Esophagus muscularis mucosa (tissue), 4 donors: ENCODE measurements around the gene B4GALT3. TPM values are rescaled to one million over a fixed set of nuclear protein-coding genes. Genes with fewer than 3 reads are reported as not detected.
A peak's percentile ranks its signal among the peaks of the same experiment; 100 is the strongest.

ENCODE experiments used
- DNase-seq: peaks from one replicate; pipeline ENCODE4 v3.0.0-alpha.2; 2017; ENCODE audit errors: extremely low spot score
- H3K27ac ChIP-seq, 4 donors: fragments of 200-600 bp; sonication (generic); replicated peaks in 1 of 4; 1 replicate in 3 of 4; 2 replicates in 1 of 4; pipeline ENCODE4 v1.5.1; 2016 to 2019; ENCODE audit warnings: mild to moderate bottlenecking in 1 of 4
- H3K27me3 ChIP-seq, 4 donors: fragments of 200-600 bp; sonication (generic); one replicate each; pipeline versions ENCODE4 v1.5.1 to v1.6.0; 2016 to 2019
- H3K36me3 ChIP-seq, 4 donors: fragments of 200-600 bp; sonication (generic); one replicate each; pipeline ENCODE4 v1.5.1; 2016 to 2019
- H3K4me1 ChIP-seq, 4 donors: fragments of 200-600 bp; sonication (generic); one replicate each; pipeline ENCODE4 v1.5.1; 2016 to 2019
- H3K4me3 ChIP-seq, 4 donors: fragments of 200-600 bp; sonication (generic); 1 replicate in 2 of 4; 2 replicates in 2 of 4; pipeline ENCODE4 v1.5.1; 2016 to 2019; ENCODE audit warnings: mild to moderate bottlenecking in 4 of 4, moderate library complexity in 1 of 4
- H3K9me3 ChIP-seq, 4 donors: fragments of 200-600 bp; sonication (generic); 1 replicate in 3 of 4; 2 replicates in 1 of 4; pipeline ENCODE4 v1.5.1; 2016 to 2019
- CTCF ChIP-seq, 3 experiments: fragments of 200-600 bp in 2 of 3; fragments of 450-650 bp in 1 of 3; sonication (generic) in 2 of 3; IDR thresholded peaks; one replicate each; pipeline ENCODE4 v1.5.1; 2017 to 2019; ENCODE audit warnings: antibody characterized with exemption in 3 of 3, mild to moderate bottlenecking in 2 of 3, moderate library complexity in 1 of 3
- EP300 ChIP-seq: sonication (generic); formaldehyde crosslinking; IDR thresholded peaks from one replicate; pipeline ENCODE4 v1.6.1; 2017; ENCODE audit warnings: antibody characterized with exemption
- POLR2A ChIP-seq: fragments of 450-650 bp; IDR thresholded peaks from one replicate; pipeline ENCODE4 v1.6.1; 2017; ENCODE audit warnings: antibody characterized with exemption, moderate library complexity, mild to moderate bottlenecking, low read depth
- POLR2AphosphoS5 ChIP-seq, 2 donors: sonication (generic); formaldehyde crosslinking; IDR thresholded peaks; one replicate each; pipeline ENCODE4 v1.6.1; 2017; ENCODE audit warnings: antibody characterized with exemption in 2 of 2
- WGBS: methylation state at CpG from one replicate; pipeline ENCODE4 v1.1.5; 2018; 5-methylcytosine and 5-hydroxymethylcytosine counted together
- intact Hi-C: fragments of 100-400 bp; cut with DNase I; formaldehyde crosslinking; loops from one replicate; pipeline ENCODE4 v1.15.1; 2023
- total RNA-seq, 4 donors: library from RNA; depleted of rRNA; stranded (reverse); fragments of >200 nt; gene quantifications; one replicate each; pipeline versions ENCODE4 v1.1.0 to v1.2.1, GENCODE V29; 2016

The B4GALT3 gene
- total RNA-seq, 4 donors from 2014 or later: 14.1 to 26.5 (median 21.8) TPM

- H3K4me3 ChIP-seq: peak overlapping the region in 1 of 4 donors; percentile 29
- no peak for TF ChIP-seq CTCF (IDR thresholded peaks at IDR 0.05)
- no peak for TF ChIP-seq EP300
- peaks cover 25 to 83% (median 68%) of the 10 kb centered on the region in 4 donors for H3K36me3 ChIP-seq
- H3K27me3 ChIP-seq: no peaks in the 10 kb centered on the region
- peak overlapping the region; percentile 76 to 95 (median 86) for H3K27ac ChIP-seq
- no peaks in the 10 kb centered on the region for H3K9me3 ChIP-seq
- no peak for DNase-seq
- intact Hi-C loops: no loop called here
- WGBS: 68% methylated on average over 12 of the region's 12 CpGs
- peaks cover 63 to 78% (median 71%) of the 10 kb centered on the region in 4 donors for H3K4me1 ChIP-seq
These were observed 29.3 kb upstream of the B4GALT3 start for GRCh38 chr1:161206411-161207140.

DNA sequence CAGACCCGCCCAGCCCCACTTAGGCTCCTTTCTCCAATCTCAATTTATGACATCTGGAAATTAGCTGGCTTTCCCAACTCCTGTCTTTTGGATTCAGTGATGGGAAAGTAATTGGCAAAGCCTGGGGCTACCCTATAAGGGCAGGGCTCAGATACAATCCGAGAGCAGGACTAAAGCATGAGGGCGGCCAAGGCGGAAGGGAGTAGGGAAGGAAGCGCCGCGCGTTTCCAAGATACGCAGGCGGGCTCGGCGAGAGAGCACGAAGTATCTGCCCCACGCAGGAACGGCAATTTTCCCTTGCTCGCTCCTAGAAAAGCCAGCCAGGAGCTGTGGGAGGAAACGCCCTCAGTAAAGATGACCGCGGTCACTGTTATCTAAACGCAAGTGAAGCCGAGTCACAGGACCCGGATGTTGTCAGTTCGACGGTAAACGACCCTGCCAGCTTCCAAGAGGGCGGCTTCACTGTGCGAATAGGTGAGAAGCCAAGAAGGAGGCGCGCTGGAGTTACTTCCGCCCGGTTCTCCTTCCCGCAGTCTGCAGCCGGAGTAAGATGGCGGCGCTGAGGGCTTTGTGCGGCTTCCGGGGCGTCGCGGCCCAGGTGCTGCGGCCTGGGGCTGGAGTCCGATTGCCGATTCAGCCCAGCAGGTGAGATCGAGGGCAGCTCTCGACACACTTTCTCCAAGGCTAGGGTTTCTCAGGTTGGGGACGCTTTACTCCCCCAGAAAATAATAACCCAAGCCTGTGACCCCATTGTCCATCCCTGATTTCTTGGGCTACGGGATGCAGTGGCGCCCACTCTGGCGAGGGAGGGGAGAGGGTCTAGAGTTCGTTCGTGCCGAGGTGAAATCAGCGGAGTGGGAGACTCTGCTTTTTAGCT, 24.8 kb upstream of the B4GALT3 start, which contains the start of gene NDUFS2:
Gene NDUFS2 (plus strand): TSS at position 532 of the 877 bp plus-strand sequence. CDS start 19 bp downstream, at position 551.
- intact Hi-C loops: no loop called here
- Histone ChIP-seq H3K27ac (peak within 1 kb of the TSS; percentile 92 to 95 (median 94)), H3K4me3 (peak within 1 kb of the TSS; percentile 71 to 87 (median 76)), H3K36me3 (peaks cover 0 to 38% (median 30%) of the 10 kb centered on the region in 4 donors), H3K9me3 (no peaks in the 10 kb centered on the region), H3K27me3 (no peaks in the 10 kb centered on the region), H3K4me1 (peaks cover 65 to 93% (median 90%) of the 10 kb centered on the region in 4 donors)
- no peak for TF ChIP-seq EP300
- peak in 1 of 3 experiments; percentile 19 for TF ChIP-seq CTCF (IDR thresholded peaks at IDR 0.05)
- peak; percentile 87 for TF ChIP-seq POLR2A
- peak; percentile 92 to 93 for TF ChIP-seq POLR2AphosphoS5 (IDR thresholded peaks at IDR 0.05)
- 2% methylated on average over 26 of the region's 53 CpGs for WGBS
- DNase-seq: peak; percentile 99

DNA sequence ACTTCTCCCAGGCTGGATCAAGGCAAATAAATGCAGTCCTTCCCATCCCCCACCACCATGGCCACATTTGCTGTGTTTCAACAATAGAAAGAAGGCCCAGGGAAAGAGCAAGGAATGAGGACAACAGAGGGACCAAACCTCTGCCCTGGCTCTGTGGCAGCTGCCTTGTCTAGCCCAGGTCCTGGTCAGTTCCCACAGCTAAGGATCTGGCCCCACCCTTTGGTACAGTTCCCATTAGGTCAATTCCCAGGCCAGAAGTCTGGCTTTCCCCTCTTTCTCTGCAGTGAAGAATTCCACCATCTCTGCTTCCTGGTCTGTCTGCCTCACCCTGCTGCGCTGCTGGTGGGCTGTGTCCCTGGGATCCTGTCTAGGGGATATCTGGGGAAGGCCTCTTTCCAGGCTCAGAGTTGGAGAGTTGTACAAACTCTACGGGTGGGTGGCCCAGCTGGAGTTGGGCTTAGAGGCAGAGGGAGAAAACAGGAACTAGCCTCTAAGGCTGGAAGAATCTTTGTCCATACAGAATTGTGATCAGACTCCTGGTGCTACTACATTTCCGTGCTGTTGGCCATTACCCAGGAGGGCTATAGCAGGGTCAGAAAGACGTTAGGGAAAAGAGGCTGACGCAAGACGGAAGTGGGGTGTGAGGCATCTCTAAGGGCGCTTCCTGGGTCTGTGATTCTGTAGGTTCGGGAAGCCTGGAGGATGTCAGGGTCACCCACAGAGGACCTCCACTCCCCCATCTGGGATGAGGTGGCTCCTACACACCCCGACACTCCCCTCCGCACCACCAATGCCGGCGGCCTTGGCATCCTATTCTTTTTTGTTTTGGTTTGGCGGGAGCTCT, 23.9 kb upstream of the B4GALT3 start:
- no peaks in the 10 kb centered on the region for H3K27me3 ChIP-seq
- H3K9me3 ChIP-seq: no peaks in the 10 kb centered on the region
- peak overlapping the region; percentile 92 to 95 (median 94) for H3K27ac ChIP-seq
- H3K4me3 ChIP-seq: peak overlapping the region; percentile 71 to 87 (median 76)
- TF ChIP-seq EP300: no peak
- TF ChIP-seq POLR2AphosphoS5 (IDR thresholded peaks at IDR 0.05): peak; percentile 3 to 71
- peak; percentile 13 for TF ChIP-seq POLR2A
- no peak for TF ChIP-seq CTCF (IDR thresholded peaks at IDR 0.05)
- peaks cover 60 to 93% (median 90%) of the 10 kb centered on the region in 4 donors for H3K4me1 ChIP-seq
- peak; percentile 95 for DNase-seq
- intact Hi-C loops: no loop called here
- WGBS: 35% methylated on average over 12 of the region's 13 CpGs
- peaks cover 0 to 33% (median 23%) of the 10 kb centered on the region in 4 donors for H3K36me3 ChIP-seq

DNA sequence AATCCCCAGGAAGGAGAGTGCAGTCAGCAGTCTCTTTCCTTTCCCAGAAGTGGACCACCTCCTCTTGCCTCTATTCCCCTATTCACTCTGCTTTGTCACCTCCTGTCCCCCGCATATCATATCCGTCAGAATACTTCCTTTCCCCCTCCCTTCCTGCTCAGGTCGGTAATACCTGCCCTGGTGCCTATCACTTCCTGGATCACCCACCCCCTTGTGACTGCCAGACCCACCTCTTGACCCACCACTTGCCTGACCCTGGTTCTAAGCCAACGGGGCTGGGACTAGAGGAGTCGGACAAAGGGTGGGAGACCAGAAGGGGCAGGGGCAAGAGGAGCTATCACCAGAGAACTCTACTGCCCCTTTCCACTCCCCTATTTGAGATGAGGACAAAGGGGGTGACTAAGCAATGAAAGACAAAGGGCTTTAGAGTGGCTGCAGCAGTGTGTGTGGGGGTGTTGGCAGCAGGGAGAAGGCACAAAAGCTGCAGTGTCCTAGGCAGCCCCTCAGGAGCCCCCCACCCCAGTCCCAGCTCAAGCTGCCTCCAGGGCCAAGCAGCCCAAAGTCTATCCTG, 23.2 kb upstream of the B4GALT3 start:
- no peak for DNase-seq
- Histone ChIP-seq H3K27ac (peak overlapping the region; percentile 92 to 95 (median 94)), H3K36me3 (peaks cover 0 to 36% (median 18%) of the 10 kb centered on the region in 4 donors), H3K4me3 (peak overlapping the region in 2 of 4 donors; percentile 76 to 87), H3K9me3 (no peaks in the 10 kb centered on the region), H3K4me1 (peaks cover 55 to 92% (median 90%) of the 10 kb centered on the region in 4 donors), H3K27me3 (no peaks in the 10 kb centered on the region)
- intact Hi-C loops: no loop called here
- TF ChIP-seq EP300 (no peak), CTCF (IDR thresholded peaks at IDR 0.05) (no peak), POLR2A (no peak), POLR2AphosphoS5 (IDR thresholded peaks at IDR 0.05) (no peak)
- WGBS: 77% methylated on average over 5 of the region's 5 CpGs
